ENCODE data around the gene KARS1. TPM values are rescaled to one million over a fixed set of nuclear protein-coding genes. Genes with fewer than 3 reads are reported as not detected.

KARS1 gene
- 75.4 TPM for total RNA-seq

GRCh38 chr16:75647492-75648264 lies at the start of gene KARS1, which contains the start of gene TERF2IP:
Gene KARS1, minus strand, starts transcription at chr16:75647665. Its CDS starts 26 bp downstream, at chr16:75647639.
Gene TERF2IP, plus strand, starts transcription at chr16:75647773. Its CDS starts 110 bp downstream, at chr16:75647883.
- peak; percentile 89 to 94 (median 94) for DNase-seq (ENCODE audit: low read depth in 2 of 3, low spot score in 2 of 3)

GRCh38 chr16:75695708-75696107 lies 48.2 kb upstream of the KARS1 start:
- DNase-seq (ENCODE audit: low read depth in 2 of 3, low spot score in 2 of 3) = no peak

- no peak for DNase-seq (ENCODE audit: low read depth in 2 of 3, low spot score in 2 of 3)
Measured at GRCh38 chr16:75687361-75687760, 39.9 kb upstream of the KARS1 start.

GRCh38 chr16:75682308-75682707 lies 34.8 kb upstream of the KARS1 start:
- DNase-seq (ENCODE audit: low read depth in 2 of 3, low spot score in 2 of 3) = no peak

- no peak for DNase-seq (ENCODE audit: low read depth in 2 of 3, low spot score in 2 of 3)
Measured at GRCh38 chr16:75679366-75679765, 31.9 kb upstream of the KARS1 start.

- DNase-seq (ENCODE audit: low read depth in 2 of 3, low spot score in 2 of 3) = no peak
Measured at GRCh38 chr16:75676909-75677308, 29.4 kb upstream of the KARS1 start, which contains the start of gene CPHXL2. Gene CPHXL2, minus strand, starts transcription at chr16:75677009. Its CDS starts 10 bp downstream, at chr16:75676999.

GRCh38 chr16:75667503-75667902 lies 20.0 kb upstream of the KARS1 start:
- no peak for DNase-seq (ENCODE audit: low read depth in 2 of 3, low spot score in 2 of 3)

GRCh38 chr16:75660726-75661302 lies 13.3 kb upstream of the KARS1 start:
- DNase-seq (ENCODE audit: low read depth in 2 of 3, low spot score in 2 of 3) = no peak

GRCh38 chr16:75660321-75660720 lies 12.9 kb upstream of the KARS1 start:
- DNase-seq (ENCODE audit: low read depth in 2 of 3, low spot score in 2 of 3) = no peak

- DNase-seq (ENCODE audit: low read depth in 2 of 3, low spot score in 2 of 3) = no peak
Measured at GRCh38 chr16:75658175-75658574, 10.7 kb upstream of the KARS1 start.

GRCh38 chr16:75653922-75654321 lies 6.5 kb upstream of the KARS1 start:
- DNase-seq (ENCODE audit: low read depth in 2 of 3, low spot score in 2 of 3) = no peak

GRCh38 chr16:75648265-75649076 lies 1.0 kb upstream of the KARS1 start:
- peak; percentile 74 to 89 (median 86) for DNase-seq (ENCODE audit: low read depth in 2 of 3, low spot score in 2 of 3)

GRCh38 chr16:75647112-75647491 lies 363 bp downstream of the KARS1 start:
- no peak for DNase-seq (ENCODE audit: low read depth in 2 of 3, low spot score in 2 of 3)

- DNase-seq (ENCODE audit: low read depth in 2 of 3, low spot score in 2 of 3) = no peak
Measured at GRCh38 chr16:75644240-75645012, 3.0 kb downstream of the KARS1 start.

GRCh38 chr16:75640598-75640997 lies 6.9 kb downstream of the KARS1 start:
- no peak for DNase-seq (ENCODE audit: low read depth in 2 of 3, low spot score in 2 of 3)

- DNase-seq (ENCODE audit: low read depth in 2 of 3, low spot score in 2 of 3) = no peak
Measured at GRCh38 chr16:75635036-75635435, 12.4 kb downstream of the KARS1 start.

- DNase-seq (ENCODE audit: low read depth in 2 of 3, low spot score in 2 of 3) = no peak
Measured at GRCh38 chr16:75632857-75633256, 14.6 kb downstream of the KARS1 start.

GRCh38 chr16:75630052-75630451 lies 17.4 kb downstream of the KARS1 start:
- DNase-seq (ENCODE audit: low read depth in 2 of 3, low spot score in 2 of 3) = no peak

GRCh38 chr16:75629132-75629531 lies 18.3 kb downstream of the KARS1 start:
- DNase-seq (ENCODE audit: low read depth in 2 of 3, low spot score in 2 of 3) = no peak

- DNase-seq (ENCODE audit: low read depth in 2 of 3, low spot score in 2 of 3) = no peak
Measured at GRCh38 chr16:75628351-75628750, 19.1 kb downstream of the KARS1 start.

GRCh38 chr16:75627851-75628250 lies 19.6 kb downstream of the KARS1 start:
- peak in 2 of 3 donors; percentile 37 to 75 for DNase-seq (ENCODE audit: low read depth in 2 of 3, low spot score in 2 of 3)

Data from hematopoietic multipotent progenitor cell (in vitro differentiated cells).